SIG-M5 treated with dmso at 0.1 percent for 504 hours (cell line): ENCODE measurements around the gene ZBTB44.
"Not testable (repeated sequence)": the region's sequence is repeated elsewhere in the genome, so short reads cannot be mapped to it uniquely, and the experiment has no call there.

Experiments
- DNase-seq: peaks from one replicate; lab custom pipeline; 2025; ENCODE audit not compliant: unreplicated experiment; lab: John Stamatoyannopoulos, UW

ZBTB44 gene

GRCh38 chr11:130199792-130200191 is 114.9 kb downstream of the ZBTB44 start:
- DNase-seq, result no peak

- DNase-seq, result no peak
Observed at GRCh38 chr11:130198964-130199363, 115.8 kb downstream of the ZBTB44 start.

DNA sequence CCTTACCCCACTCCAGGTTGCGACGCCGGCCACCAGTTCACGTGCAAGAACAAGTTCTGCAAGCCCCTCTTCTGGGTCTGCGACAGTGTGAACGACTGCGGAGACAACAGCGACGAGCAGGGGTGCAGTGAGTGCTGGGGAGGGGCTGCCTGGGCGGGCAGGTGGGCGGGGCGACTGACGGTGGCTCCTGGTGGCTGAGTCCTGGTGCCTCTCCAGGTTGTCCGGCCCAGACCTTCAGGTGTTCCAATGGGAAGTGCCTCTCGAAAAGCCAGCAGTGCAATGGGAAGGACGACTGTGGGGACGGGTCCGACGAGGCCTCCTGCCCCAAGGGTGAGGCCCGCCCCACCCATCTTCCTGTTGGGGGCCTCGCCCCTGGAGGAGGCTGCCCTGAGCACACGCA is 116.4 kb downstream of the ZBTB44 start:
- DNase-seq, result no peak

- DNase-seq, result no peak
Observed at GRCh38 chr11:130197386-130198035, 117.2 kb downstream of the ZBTB44 start.

DNA sequence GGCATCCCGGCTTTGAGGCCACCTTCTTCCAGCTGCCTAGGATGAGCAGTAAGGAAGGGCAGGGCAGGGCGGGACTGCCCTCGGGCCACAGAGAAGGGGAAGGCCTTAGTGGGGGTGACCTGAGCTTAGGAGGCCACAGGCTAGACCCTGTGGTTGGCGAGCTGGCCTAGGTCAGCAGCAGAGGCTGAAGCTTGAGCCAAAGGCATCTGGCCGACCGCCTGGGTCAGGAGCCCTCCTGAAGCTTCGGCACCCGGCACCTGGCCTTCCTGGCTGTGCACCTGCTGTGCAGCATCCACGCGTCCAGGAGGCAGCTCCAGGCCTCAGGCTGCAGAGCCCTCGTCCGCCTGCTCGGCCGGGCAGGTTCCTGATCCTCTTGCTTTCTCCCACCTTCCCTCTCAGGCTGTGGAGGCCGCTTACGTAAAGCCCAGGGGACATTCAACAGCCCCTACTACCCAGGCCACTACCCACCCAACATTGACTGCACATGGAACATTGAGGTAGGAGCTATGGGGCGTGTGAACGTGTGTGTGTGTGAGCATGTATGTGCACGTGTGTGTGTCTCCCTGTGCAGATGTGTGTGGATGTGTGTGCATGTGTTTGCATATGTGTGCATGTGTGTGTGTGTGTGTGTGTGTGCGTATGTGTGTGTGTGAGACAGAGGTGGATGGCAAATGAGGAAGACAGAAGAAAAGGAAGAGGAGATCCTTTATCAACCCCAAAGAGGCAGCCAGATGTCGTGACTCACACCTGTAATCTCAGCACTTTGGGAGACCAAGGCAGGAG is 120.3 kb downstream of the ZBTB44 start:
- no peak for DNase-seq

DNA sequence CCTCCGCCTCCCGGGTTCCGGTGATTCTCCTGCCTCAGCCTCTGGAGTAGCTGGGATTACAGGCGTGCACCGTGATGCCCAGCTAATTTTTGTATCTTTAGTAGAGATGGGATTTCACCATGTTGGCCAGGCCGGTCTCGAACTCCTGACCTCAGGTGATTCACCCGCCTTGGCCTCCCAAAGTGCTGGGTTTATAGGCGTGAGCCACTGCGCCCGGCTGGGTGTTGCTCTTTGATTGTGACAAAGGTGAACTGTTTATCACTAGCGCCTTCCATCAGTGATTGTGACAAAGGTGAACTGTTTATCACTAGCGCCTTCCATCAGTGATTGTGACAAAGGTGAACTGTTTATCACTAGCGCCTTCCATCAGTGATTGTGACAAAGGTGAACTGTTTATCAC is 121.2 kb downstream of the ZBTB44 start:
- DNase-seq, result not testable (repeated sequence)

- DNase-seq, result no peak
Observed at GRCh38 chr11:130192845-130193267, 121.9 kb downstream of the ZBTB44 start.

GRCh38 chr11:130191896-130192295 is 122.8 kb downstream of the ZBTB44 start:
- no peak for DNase-seq

DNA sequence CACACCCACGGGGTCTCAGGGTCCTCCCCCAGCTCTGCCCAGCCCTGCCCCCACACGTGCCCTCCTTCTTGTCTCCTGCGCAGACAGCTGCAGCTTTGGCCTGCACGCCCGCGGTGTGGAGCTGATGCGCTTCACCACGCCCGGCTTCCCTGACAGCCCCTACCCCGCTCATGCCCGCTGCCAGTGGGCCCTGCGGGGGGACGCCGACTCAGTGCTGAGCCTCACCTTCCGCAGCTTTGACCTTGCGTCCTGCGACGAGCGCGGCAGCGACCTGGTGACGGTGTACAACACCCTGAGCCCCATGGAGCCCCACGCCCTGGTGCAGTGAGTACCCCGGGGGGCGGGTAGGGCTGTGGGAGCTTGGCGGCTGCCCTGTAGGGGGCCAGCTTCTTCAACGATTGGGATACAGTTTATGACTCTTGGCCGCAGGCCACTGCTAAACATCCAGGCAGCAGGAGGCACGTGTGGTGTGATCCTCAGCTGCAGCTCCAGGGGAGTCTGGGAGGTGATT is 124.3 kb downstream of the ZBTB44 start:
- DNase-seq, result no peak

- DNase-seq, result no peak
Observed at GRCh38 chr11:130189492-130190210, 125.1 kb downstream of the ZBTB44 start.

DNA sequence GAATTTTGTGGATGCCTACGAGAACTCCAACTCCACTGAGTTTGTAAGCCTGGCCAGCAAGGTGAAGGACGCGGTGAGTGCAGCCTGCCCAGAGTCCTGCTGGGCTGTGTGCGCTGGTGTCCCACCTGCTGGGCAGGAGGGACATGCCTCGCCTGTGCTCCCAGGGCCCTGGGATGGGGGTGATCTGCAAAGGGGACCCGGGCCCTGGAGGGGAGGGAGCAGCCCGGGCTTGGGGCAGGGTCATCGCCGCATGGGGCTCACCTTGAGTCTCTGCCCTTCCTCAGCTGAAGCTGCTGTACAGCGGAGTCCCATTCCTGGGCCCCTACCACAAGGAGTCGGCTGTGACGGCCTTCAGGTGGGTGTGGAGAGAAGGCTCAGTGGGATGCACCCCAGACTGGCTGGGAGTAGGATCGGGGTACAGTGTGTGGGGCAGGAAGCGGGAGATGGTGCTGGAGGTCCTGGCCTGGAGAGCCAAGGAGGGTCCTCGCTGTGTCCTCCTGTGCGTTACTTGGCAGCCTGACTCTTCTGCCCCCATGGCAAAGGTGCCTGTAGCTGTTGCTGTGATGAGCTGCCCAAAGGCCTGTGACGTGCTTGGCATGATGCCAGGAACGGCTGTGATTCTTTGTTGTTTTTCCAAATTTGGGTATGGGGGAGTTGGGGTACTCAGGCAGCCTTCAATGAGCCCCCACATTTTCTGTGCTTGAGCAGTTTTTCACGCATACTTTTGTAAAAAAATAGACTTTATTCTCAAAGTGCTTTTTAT is 126.0 kb downstream of the ZBTB44 start:
- no peak for DNase-seq

GRCh38 chr11:130188047-130188446 is 126.7 kb downstream of the ZBTB44 start:
- DNase-seq, result no peak

DNA sequence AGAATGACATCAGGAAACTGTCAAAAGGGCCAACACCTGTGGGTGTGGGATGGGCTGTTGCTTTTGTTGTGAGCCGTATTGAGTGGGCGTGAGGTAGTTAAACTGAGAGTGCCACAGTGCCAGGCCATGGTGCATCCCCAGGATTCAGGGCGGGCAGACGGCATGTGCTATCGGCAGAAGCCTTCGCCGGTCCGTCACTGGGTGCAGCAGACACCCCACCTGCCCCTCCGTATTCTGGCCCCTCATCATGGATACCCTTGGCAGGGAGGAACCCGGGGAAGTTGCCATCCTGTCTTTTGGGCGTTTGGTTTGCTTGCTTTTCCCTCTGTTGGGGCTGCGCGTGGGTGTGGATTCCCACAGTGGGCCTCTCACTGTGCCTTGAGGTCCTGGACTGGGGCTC is 127.6 kb downstream of the ZBTB44 start:
- DNase-seq, result no peak

DNA sequence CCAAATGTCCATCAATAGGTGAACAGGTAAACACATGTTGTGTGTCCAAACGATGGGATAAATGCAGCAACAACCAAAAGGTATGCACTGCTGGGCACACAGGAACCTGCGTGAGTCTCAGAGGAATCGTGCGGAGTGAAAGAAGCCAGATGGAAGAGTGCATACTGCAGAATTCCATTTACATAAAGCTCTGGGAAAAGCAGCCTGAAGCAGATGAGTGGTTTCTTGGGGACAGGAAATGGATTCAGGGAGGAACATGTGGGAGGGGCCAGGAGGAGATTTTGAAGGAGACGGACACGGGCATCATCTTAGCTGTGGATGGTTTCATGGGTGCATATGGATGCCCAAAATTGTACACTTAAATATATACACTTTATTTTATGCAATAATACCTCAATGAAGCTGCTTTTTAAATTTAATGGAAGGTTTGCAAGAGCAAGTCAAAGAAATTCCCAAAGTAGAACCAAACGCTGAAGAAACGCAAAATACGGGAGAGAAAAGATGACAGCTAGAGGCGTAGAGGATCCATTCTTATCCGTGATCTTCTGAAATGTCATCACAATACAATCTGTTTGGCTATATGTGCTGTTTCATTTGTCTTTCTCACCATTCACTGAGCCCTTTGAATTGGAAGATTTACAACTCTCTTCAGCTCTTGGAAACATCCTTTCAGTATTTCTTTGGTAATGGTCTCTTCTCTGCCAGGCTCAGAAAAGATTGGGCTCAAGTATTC is 130.7 kb downstream of the ZBTB44 start:
- DNase-seq, result no peak

DNA sequence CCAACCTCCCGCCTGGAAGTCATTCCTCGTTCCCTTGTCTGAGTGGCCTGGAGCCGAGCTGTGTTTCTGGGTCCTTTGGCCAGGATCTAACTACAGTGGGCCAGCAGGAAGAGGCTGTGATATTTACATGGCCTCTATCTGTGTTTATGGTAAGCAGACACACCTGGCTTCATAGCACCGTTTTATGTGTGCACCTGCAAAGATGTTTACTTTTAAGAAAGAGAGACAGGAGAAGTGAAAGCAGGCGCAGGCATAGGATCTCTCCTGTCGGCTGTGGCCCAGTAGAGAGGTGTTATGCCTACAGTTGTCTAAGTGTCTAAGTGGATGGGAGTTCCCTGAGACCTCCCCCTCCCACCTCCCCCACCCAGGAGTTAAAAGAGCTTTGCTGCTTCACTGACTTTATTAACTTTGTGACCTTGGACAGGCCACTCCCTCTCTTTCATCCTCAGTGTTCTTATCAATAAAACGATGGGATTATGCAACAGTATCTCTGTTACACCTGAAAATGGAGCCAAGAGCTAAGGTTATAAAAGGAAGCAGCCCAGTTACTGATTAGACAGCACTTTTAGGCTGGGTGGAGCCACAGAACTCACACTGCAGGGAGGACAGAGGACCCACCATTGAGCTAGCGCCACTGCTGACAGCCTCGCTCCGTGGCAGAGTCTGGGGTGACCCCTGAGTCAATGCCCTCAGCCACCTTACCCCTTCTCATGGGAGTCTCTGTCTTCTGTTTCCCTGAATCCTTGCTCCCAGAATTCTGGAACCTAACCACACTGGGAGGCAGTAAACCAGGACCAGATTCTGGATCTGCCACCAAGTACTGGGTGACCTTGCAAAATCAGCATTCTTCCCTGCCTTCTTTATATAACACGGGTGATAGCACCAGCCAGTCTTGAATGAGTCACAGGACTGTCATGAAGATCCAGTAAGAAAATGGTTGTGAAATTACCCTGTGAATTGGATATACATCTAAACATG is 133.1 kb downstream of the ZBTB44 start:
- peak; percentile 45 for DNase-seq

- DNase-seq, result no peak
Observed at GRCh38 chr11:130180896-130181294, 133.8 kb downstream of the ZBTB44 start.

DNA sequence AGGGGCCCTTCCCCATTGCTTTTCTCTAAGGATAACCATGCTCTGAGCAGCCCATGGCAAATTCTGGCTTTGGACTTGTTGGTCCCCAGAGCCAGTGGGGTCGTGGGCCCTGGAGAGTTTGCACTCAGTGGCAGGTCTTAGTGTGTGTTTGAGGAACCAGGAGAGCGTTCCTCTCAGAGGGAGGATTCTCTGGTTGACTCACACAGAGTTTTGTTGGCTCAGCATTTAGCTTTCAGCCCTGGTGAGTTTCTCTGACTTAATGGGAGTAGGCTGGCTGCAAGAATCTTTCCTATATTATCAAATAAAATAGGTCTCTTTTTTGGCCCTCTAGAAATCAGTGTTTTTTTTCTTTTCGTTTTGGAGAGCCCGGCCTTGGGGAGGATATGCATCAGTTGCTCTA is 134.2 kb downstream of the ZBTB44 start:
- no peak for DNase-seq

- DNase-seq, result no peak
Observed at GRCh38 chr11:130179396-130180306, 135.1 kb downstream of the ZBTB44 start.
